ENCODE measurements around the gene LPP.

DNA sequence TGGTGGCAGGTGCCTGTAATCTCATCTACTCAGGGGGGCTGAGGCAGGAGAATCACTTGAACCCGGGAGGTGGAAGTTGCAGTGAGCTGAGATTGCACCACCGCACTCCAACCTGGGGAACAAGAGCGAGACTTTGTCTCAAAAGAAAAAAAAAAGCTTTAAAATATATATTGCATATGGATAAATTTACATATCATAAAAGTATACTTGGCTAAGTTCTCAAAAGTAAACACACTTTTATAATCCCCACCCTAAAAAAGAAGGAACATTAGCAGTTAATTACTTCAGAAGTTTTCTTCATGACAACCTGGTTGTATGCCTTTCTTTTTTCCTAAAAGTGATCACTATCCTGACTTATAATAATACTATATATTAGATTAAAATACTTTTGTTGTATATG, 648.7 kb downstream of the LPP start:
- TF ChIP-seq SUZ12 (IDR thresholded peaks at IDR 0.05; ENCODE audit: unreplicated experiment) (no peak), EZH2 (IDR thresholded peaks at IDR 0.05; ENCODE audit: borderline replicate concordance, control insufficient read depth, low read depth, low read length) (no peak), POLR2A (IDR thresholded peaks at IDR 0.05; ENCODE audit: low read depth, low read length) (no peak), JUND (IDR thresholded peaks at IDR 0.05; ENCODE audit: low read depth, low read length) (no peak), HDAC6 (IDR thresholded peaks at IDR 0.05; ENCODE audit: unreplicated experiment) (no peak), RCOR1 (conservative IDR thresholded peaks at IDR 0.05; ENCODE audit: low read depth, low read length) (no peak), CBX5 (IDR thresholded peaks at IDR 0.05; ENCODE audit: low read depth) (no peak)
- TF ChIP-seq, protein P1, sequence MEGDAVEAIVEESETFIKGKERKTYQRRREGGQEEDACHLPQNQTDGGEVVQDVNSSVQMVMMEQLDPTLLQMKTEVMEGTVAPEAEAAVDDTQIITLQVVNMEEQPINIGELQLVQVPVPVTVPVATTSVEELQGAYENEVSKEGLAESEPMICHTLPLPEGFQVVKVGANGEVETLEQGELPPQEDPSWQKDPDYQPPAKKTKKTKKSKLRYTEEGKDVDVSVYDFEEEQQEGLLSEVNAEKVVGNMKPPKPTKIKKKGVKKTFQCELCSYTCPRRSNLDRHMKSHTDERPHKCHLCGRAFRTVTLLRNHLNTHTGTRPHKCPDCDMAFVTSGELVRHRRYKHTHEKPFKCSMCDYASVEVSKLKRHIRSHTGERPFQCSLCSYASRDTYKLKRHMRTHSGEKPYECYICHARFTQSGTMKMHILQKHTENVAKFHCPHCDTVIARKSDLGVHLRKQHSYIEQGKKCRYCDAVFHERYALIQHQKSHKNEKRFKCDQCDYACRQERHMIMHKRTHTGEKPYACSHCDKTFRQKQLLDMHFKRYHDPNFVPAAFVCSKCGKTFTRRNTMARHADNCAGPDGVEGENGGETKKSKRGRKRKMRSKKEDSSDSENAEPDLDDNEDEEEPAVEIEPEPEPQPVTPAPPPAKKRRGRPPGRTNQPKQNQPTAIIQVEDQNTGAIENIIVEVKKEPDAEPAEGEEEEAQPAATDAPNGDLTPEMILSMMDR (IDR thresholded peaks at IDR 0.05 in 2 of 3, conservative IDR thresholded peaks at IDR 0.05 in 1 of 3; ENCODE audit: control insufficient read depth in 2 of 3, extremely low read depth in 1 of 3, insufficient read depth in 1 of 3, low read depth in 3 of 3, low read length in 3 of 3): no peak

Data from GM12878 (cell line).